Stomach (tissue), 9 donors: Measurements from ENCODE around the gene BANF2. TPM values are rescaled to one million over a fixed set of nuclear protein-coding genes. Genes with fewer than 3 reads are reported as not detected.

Experiments used
- DNase-seq, 2 donors: peaks; one replicate each; pipeline versions ENCODE4 v3.0.0 to v3.0.0-alpha.2; 2013 to 2019
- H3K27ac ChIP-seq, 5 donors: fragments of 200-600 bp in 4 of 5; sonication (generic) in 4 of 5; one replicate each; pipeline ENCODE4 v1.5.1; 2013 to 2019; ENCODE audit warnings: mild to moderate bottlenecking in 1 of 5, moderate library complexity in 1 of 5
- H3K27me3 ChIP-seq, 3 donors: fragments of 200-600 bp; sonication (generic); one replicate each; pipeline ENCODE4 v1.5.1; 2017 to 2019; ENCODE audit warnings: mixed run types in 1 of 3
- H3K36me3 ChIP-seq, 4 donors: fragments of 200-600 bp; sonication (generic); 1 replicate in 3 of 4; 2 replicates in 1 of 4; pipeline ENCODE4 v1.5.1; 2016 to 2019
- H3K4me1 ChIP-seq, 4 donors: fragments of 200-600 bp; sonication (generic); one replicate each; pipeline ENCODE4 v1.5.1; 2016 to 2019
- H3K4me3 ChIP-seq, 4 donors: fragments of 200-600 bp; sonication (generic) in 3 of 4; one replicate each; pipeline ENCODE4 v1.5.1; 2016 to 2019; ENCODE audit warnings: mild to moderate bottlenecking in 1 of 4
- H3K9me3 ChIP-seq, 4 donors: fragments of 200-600 bp; sonication (generic); one replicate each; pipeline ENCODE4 v1.5.1; 2016 to 2019
- EP300 ChIP-seq: sonication (generic); formaldehyde crosslinking; IDR thresholded peaks from one replicate; pipeline ENCODE4 v1.6.1; 2017; ENCODE audit warnings: antibody characterized with exemption
- POLR2A ChIP-seq, 4 donors: fragments of 450-650 bp; IDR thresholded peaks; one replicate each; pipeline ENCODE4 v1.6.1; 2016; ENCODE audit warnings: antibody characterized with exemption in 4 of 4, control low read depth in 2 of 4, mild to moderate bottlenecking in 1 of 4, moderate library complexity in 1 of 4
- POLR2AphosphoS5 ChIP-seq, 3 donors: sonication (generic); formaldehyde crosslinking; IDR thresholded peaks; one replicate each; pipeline ENCODE4 v1.6.1; 2016; ENCODE audit warnings: antibody characterized with exemption in 3 of 3
- WGBS, 5 donors: extraction: QIAGEN DNeasy Blood & Tissue Kit in 3 of 5; methylation state at CpG; one replicate each; pipeline versions ENCODE4 v1.1.5 to v1.1.7; 2013 to 2018; 5-methylcytosine and 5-hydroxymethylcytosine counted together
- intact Hi-C: fragments of 100-400 bp; cut with DNase I; formaldehyde crosslinking; loops from one replicate; pipeline ENCODE4 v1.15.1; 2023; ENCODE audit warnings: low total_unique reads
- polyA plus RNA-seq, 3 donors: library from polyadenylated mRNA; stranded (reverse); fragments of 200-250 nt; gene quantifications; one replicate each; pipeline ENCODE4 v1.2.3, GENCODE V29; 2013
- total RNA-seq, 5 donors: library from RNA; depleted of rRNA; stranded (reverse); fragments of >200 nt; gene quantifications; one replicate each; pipeline versions ENCODE4 v1.1.0 to v1.2.3, GENCODE V29; 2014 to 2016
- TF ChIP-seq, protein P1 (sequence below), 7 experiments: fragments of 450-650 bp in 4 of 7; fragments of 200-600 bp in 3 of 7; sonication (generic) in 3 of 7; IDR thresholded peaks; one replicate each; pipeline ENCODE4 v1.5.1; 2016 to 2019; ENCODE audit warnings: antibody characterized with exemption in 7 of 7, control low read depth in 2 of 7, mild to moderate bottlenecking in 1 of 7
- donor health status: healthy with polysubstance abuse.
- donor health status: Bipolar disorder and iron deficiency.
- donor health status: healthy.

Gene BANF2
- total and polyA plus RNA-seq, 8 donors, result not detected

DNA sequence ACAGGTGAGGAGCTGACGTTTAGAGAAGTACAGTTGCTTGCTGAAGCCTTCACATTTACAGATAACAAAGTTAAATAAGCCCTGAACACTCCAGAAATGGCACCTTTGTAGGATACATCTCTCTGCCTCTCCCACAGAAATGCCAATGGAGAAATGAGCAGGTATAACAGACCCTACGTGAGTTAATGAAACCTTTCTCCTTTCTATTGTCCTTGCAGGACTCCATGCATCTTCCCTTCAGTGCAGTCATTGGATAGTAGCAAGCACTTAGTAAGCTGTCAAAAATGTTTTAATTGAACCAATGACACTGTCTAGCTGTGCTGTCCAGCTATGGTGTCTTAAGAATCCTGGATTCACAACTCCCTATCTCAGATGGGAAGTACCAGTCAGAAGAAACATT is 9.6 kb upstream of the BANF2 start:
- DNase-seq, result no peak
- Histone ChIP-seq H3K36me3 (no peaks in the 10 kb centered on the region), H3K27me3 (no peaks in the 10 kb centered on the region), H3K27ac (no peak overlapping the region), H3K4me1 (peaks cover 0 to 24% (median 11%) of the 10 kb centered on the region in 4 donors), H3K4me3 (no peak overlapping the region), H3K9me3 (peaks cover 0 to 11% (median 0%) of the 10 kb centered on the region in 4 donors)
- TF ChIP-seq EP300 (no peak), POLR2AphosphoS5 (IDR thresholded peaks at IDR 0.05) (no peak), POLR2A (IDR thresholded peaks at IDR 0.05) (no peak)
- TF ChIP-seq, protein P1, sequence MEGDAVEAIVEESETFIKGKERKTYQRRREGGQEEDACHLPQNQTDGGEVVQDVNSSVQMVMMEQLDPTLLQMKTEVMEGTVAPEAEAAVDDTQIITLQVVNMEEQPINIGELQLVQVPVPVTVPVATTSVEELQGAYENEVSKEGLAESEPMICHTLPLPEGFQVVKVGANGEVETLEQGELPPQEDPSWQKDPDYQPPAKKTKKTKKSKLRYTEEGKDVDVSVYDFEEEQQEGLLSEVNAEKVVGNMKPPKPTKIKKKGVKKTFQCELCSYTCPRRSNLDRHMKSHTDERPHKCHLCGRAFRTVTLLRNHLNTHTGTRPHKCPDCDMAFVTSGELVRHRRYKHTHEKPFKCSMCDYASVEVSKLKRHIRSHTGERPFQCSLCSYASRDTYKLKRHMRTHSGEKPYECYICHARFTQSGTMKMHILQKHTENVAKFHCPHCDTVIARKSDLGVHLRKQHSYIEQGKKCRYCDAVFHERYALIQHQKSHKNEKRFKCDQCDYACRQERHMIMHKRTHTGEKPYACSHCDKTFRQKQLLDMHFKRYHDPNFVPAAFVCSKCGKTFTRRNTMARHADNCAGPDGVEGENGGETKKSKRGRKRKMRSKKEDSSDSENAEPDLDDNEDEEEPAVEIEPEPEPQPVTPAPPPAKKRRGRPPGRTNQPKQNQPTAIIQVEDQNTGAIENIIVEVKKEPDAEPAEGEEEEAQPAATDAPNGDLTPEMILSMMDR (IDR thresholded peaks at IDR 0.05), result no peak
- whole genome bisulfite sequencing, 5 donors, result 59 to 76% (median 63%) methylated on average over 2 of the region's 2 CpGs
- intact Hi-C loops, result no loop called here

DNA sequence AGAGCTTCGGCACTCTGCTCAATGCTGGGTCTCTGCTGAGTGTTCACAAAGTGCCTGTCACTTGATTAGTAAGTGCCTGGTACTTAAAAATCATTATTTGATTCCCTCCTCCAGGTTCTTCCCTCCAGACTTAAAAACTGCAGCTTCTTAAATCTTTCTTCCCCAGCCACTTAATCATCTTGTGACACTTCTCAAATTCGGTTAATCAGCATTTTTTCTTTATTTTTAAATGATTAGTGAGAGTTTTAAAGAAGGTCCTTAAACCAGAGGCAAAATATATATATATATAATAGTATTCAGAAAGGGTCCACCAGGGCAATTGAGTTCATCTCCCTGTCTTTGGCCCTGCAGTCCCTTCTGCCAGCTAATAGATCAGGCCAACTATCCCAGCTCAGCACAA is 8.0 kb upstream of the BANF2 start:
- Histone ChIP-seq H3K4me1 (peaks cover 0 to 24% (median 11%) of the 10 kb centered on the region in 4 donors), H3K27ac (no peak overlapping the region), H3K9me3 (peaks cover 0 to 5% (median 2%) of the 10 kb centered on the region in 4 donors), H3K27me3 (no peaks in the 10 kb centered on the region), H3K4me3 (no peak overlapping the region), H3K36me3 (no peaks in the 10 kb centered on the region)
- no peak for DNase-seq
- 73 to 86% (median 83%) methylated on average over 2 of the region's 2 CpGs for WGBS, 5 donors
- TF ChIP-seq POLR2A (IDR thresholded peaks at IDR 0.05), result no peak
- TF ChIP-seq POLR2AphosphoS5 (IDR thresholded peaks at IDR 0.05), result no peak
- TF ChIP-seq EP300, result no peak
- TF ChIP-seq, protein P1 (IDR thresholded peaks at IDR 0.05), result no peak
- intact Hi-C loops, result no loop called here

DNA sequence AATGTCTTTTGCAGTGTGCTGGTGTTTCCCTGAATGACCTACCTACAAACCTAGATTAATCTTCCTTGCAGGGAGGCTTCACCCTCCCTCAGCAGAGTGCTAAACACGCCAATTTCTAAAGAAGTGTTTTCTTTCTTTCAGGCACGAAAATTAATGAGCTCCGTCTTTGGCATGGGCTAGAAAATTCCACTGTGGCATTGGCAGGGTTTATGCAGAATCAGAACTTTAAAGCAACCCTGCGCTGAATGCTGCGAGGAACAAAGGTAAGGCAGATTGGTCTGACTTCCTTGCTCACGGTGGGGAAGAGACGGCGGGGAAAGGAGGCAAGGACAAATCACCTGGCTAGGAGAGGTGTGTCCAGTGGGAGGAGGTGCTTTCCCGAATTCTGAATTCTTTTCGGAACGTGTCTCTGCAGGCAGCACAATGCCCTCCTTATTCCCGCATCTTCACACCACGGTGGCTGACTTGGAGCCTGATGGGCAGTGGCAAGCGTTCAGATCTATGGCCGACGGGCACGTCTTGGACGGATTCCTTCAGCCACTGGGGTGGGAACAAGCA is 6.2 kb upstream of the BANF2 start:
- no peaks in the 10 kb centered on the region for H3K27me3 ChIP-seq
- H3K4me3 ChIP-seq, result no peak overlapping the region
- intact Hi-C loops, result no loop called here
- H3K9me3 ChIP-seq, result peaks cover 0 to 5% (median 0%) of the 10 kb centered on the region in 4 donors
- H3K36me3 ChIP-seq, result no peaks in the 10 kb centered on the region
- 35 to 53% (median 45%) methylated on average over 18 of the region's 18 CpGs for WGBS, 5 donors
- peaks cover 0 to 26% (median 10%) of the 10 kb centered on the region in 4 donors for H3K4me1 ChIP-seq
- no peak for DNase-seq
- no peak overlapping the region for H3K27ac ChIP-seq
- no peak for TF ChIP-seq POLR2A (IDR thresholded peaks at IDR 0.05)
- TF ChIP-seq, protein P1 (IDR thresholded peaks at IDR 0.05), result no peak
- TF ChIP-seq EP300, result no peak
- TF ChIP-seq POLR2AphosphoS5 (IDR thresholded peaks at IDR 0.05), result no peak

- H3K9me3 ChIP-seq, result peaks cover 0 to 5% (median 0%) of the 10 kb centered on the region in 4 donors
- H3K4me3 ChIP-seq, result no peak overlapping the region
- intact Hi-C loops, result no loop called here
- H3K36me3 ChIP-seq, result no peaks in the 10 kb centered on the region
- no peaks in the 10 kb centered on the region for H3K27me3 ChIP-seq
- H3K27ac ChIP-seq, result no peak overlapping the region
- TF ChIP-seq, protein P1 (IDR thresholded peaks at IDR 0.05), result no peak
- TF ChIP-seq POLR2A (IDR thresholded peaks at IDR 0.05) (no peak), EP300 (no peak), POLR2AphosphoS5 (IDR thresholded peaks at IDR 0.05) (no peak)
- DNase-seq, result no peak
- WGBS, 5 donors, result 82 to 84% (median 82%) methylated on average over 3 of the region's 3 CpGs
- peaks cover 0 to 17% (median 5%) of the 10 kb centered on the region in 4 donors for H3K4me1 ChIP-seq
Measured at GRCh38 chr20:17694767-17695166, 5.0 kb upstream of the BANF2 start.
